Neural cell (in vitro differentiated cells): ENCODE measurements around the gene GPATCH4. TPM values are rescaled to one million over a fixed set of nuclear protein-coding genes. Genes with fewer than 3 reads are reported as not detected.

ENCODE experiments used
- H2AFZ ChIP-seq: fragments of 200-600, 300-800 bp; sonication (generic), shearing (Covaris generic); 2 replicates; pipeline ENCODE4 v1.6.0; 2014; ENCODE audit warnings: low read depth, mild to moderate bottlenecking, antibody characterized with exemption, low read length, moderate library complexity
- H3F3A ChIP-seq: fragments of 200-600 bp; shearing (Covaris generic); 2 replicates; pipeline ENCODE4 v1.6.1; 2016; ENCODE audit warnings: mild to moderate bottlenecking, moderate library complexity, mixed read lengths, antibody characterized with exemption, low read length; ENCODE audit not compliant: insufficient read depth, poor library complexity, severe bottlenecking
- H3K27ac ChIP-seq: fragments of 200-600, 300-800 bp; sonication (generic), shearing (Covaris generic); 2 replicates; pipeline ENCODE4 v1.5.1; 2014; ENCODE audit warnings: mild to moderate bottlenecking, low read length, moderate library complexity
- H3K27me3 ChIP-seq: fragments of 300-800, 200-600 bp; sonication (generic), shearing (Covaris generic); 2 replicates; pipeline ENCODE4 v1.6.0; 2014; ENCODE audit warnings: mild to moderate bottlenecking, low read depth, low read length, moderate library complexity; ENCODE audit not compliant: insufficient read depth
- H3K36me3 ChIP-seq: fragments of 300-800, 200-600 bp; sonication (generic), shearing (Covaris generic); 2 replicates; pipeline ENCODE4 v1.5.1; 2014; ENCODE audit warnings: mild to moderate bottlenecking, antibody characterized with exemption, low read length, moderate library complexity; ENCODE audit not compliant: insufficient read depth
- H3K4me2 ChIP-seq: fragments of 300-800, 200-600 bp; sonication (generic), shearing (Covaris generic); 2 replicates; pipeline ENCODE4 v1.6.0; 2014; ENCODE audit warnings: mild to moderate bottlenecking, low read length
- H3K4me3 ChIP-seq: fragments of 300-800, 200-600 bp; sonication (generic), shearing (Covaris generic); 2 replicates; pipeline ENCODE4 v1.5.1; 2014; ENCODE audit warnings: mild to moderate bottlenecking, low read length, moderate library complexity
- H3K79me2 ChIP-seq: fragments of 200-600 bp; shearing (Covaris generic); replicated peaks from 2 replicates; pipeline ENCODE4 v1.6.0; 2014; ENCODE audit warnings: mild to moderate bottlenecking, low read length, moderate library complexity; ENCODE audit not compliant: insufficient read depth
- H3K9ac ChIP-seq: fragments of 300-800, 200-600 bp; sonication (generic), shearing (Covaris generic); 2 replicates; pipeline ENCODE4 v1.6.1; 2016; ENCODE audit warnings: mild to moderate bottlenecking, low read length, mixed read lengths
- H3K9me2 ChIP-seq: fragments of 200-600 bp; shearing (Covaris generic); 2 replicates; pipeline ENCODE4 v1.6.1; 2016; ENCODE audit warnings: mild to moderate bottlenecking, low read length, mixed read lengths; ENCODE audit not compliant: insufficient read depth
- H3K9me3 ChIP-seq: fragments of 200-600, 300-800 bp; sonication (generic), shearing (Covaris generic); 2 replicates; pipeline ENCODE4 v1.6.1; 2016; ENCODE audit warnings: mild to moderate bottlenecking, mixed run types, low read length, moderate library complexity, mixed read lengths
- H4K20me1 ChIP-seq: fragments of 200-600 bp; shearing (Covaris generic); 2 replicates; pipeline ENCODE4 v1.6.1; 2016; ENCODE audit warnings: mild to moderate bottlenecking, mixed run types; ENCODE audit not compliant: insufficient read depth
- EP300 ChIP-seq: fragments of 450-650 bp; conservative IDR thresholded peaks from 2 replicates; pipeline ENCODE4 v1.6.1; 2014; ENCODE audit warnings: antibody characterized with exemption, mild to moderate bottlenecking, moderate library complexity; ENCODE audit not compliant: poor library complexity, severe bottlenecking
- EZH2 ChIP-seq: fragments of 200-600, 300-800 bp; shearing (Covaris generic), sonication (generic); IDR thresholded peaks from 2 replicates; pipeline ENCODE4 v1.6.1; 2014; ENCODE audit warnings: antibody characterized with exemption, low read length, borderline replicate concordance, mild to moderate bottlenecking; ENCODE audit not compliant: insufficient read depth, poor library complexity, severe bottlenecking
- MXI1 ChIP-seq: fragments of 450-650 bp; conservative IDR thresholded peaks from 2 replicates; pipeline ENCODE4 v1.6.1; 2014; ENCODE audit warnings: antibody characterized with exemption, mild to moderate bottlenecking; ENCODE audit not compliant: poor library complexity, severe bottlenecking
- POLR2AphosphoS5 ChIP-seq: IDR thresholded peaks from 2 replicates; pipeline ENCODE4 v1.6.1; 2012
- RAD21 ChIP-seq: fragments of 450-650 bp; conservative IDR thresholded peaks from 2 replicates; pipeline ENCODE4 v1.6.1; 2014; ENCODE audit warnings: antibody characterized with exemption, mild to moderate bottlenecking, moderate library complexity
- SMC3 ChIP-seq: fragments of 450-650 bp; conservative IDR thresholded peaks from 2 replicates; pipeline ENCODE4 v1.6.1; 2014; ENCODE audit warnings: antibody characterized with exemption, mild to moderate bottlenecking, moderate library complexity; ENCODE audit not compliant: poor library complexity
- TAF1 ChIP-seq: IDR thresholded peaks from 2 replicates; pipeline ENCODE4 v1.6.1; 2012; ENCODE audit warnings: low read depth
- polyA plus RNA-seq: library from polyadenylated mRNA; depleted of rRNA; stranded (reverse); fragments of >200 nt; gene quantifications from 2 replicates; pipeline ENCODE4 v1.2.3, GENCODE V29; 2014
- TF ChIP-seq, protein P1 (sequence below): IDR thresholded peaks from 2 replicates; pipeline ENCODE4 v1.6.1; 2012; ENCODE audit warnings: borderline replicate concordance
- TF ChIP-seq, protein P2 (sequence below): fragments of 450-650 bp; IDR thresholded peaks from 2 replicates; pipeline ENCODE4 v1.5.1; 2014; ENCODE audit warnings: antibody characterized with exemption, mild to moderate bottlenecking, moderate library complexity; ENCODE audit not compliant: poor library complexity, severe bottlenecking

The GPATCH4 gene
- polyA plus RNA-seq, 1 donor from 2014 or later, result 3.9 TPM

DNA sequence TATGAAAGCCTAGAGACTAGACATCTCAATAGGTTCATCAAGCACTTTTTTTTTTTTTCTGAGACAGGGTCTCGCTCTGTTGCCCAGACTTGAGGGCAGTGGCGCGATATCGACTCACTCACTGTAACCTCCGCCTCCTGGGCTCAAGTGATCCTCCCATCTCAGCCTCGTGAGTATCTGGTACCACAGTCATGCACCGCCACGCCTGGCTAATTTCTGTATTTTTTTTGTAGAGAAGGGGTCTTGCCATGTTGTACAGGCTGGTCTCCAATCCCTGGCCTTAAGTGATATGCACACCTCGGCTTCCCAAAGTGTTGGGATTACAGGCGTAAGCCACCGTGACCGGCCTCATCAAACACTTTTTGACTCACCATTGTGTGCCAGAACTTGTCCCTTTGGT lies 613 bp upstream of the GPATCH4 start:
- Histone ChIP-seq H3K9me3 (no peaks in the 10 kb centered on the region), H3K4me2 (peak overlapping the region; percentile 93), H3K36me3 (no peaks in the 10 kb centered on the region), H3K9ac (peak overlapping the region; percentile 68), H3K4me3 (peak overlapping the region; percentile 75), H4K20me1 (no peaks in the 10 kb centered on the region), H3K9me2 (no peaks in the 10 kb centered on the region), H2AFZ (peak overlapping the region; percentile 65), H3F3A (no peaks in the 10 kb centered on the region), H3K79me2 (no peaks in the 10 kb centered on the region), H3K27me3 (no peaks in the 10 kb centered on the region), H3K27ac (peak overlapping the region; percentile 69)
- TF ChIP-seq SMC3 (no peak), EP300 (no peak), EZH2 (no peak), TAF1 (no peak), MXI1 (no peak), POLR2AphosphoS5 (no peak), RAD21 (no peak)
- TF ChIP-seq, protein P1, sequence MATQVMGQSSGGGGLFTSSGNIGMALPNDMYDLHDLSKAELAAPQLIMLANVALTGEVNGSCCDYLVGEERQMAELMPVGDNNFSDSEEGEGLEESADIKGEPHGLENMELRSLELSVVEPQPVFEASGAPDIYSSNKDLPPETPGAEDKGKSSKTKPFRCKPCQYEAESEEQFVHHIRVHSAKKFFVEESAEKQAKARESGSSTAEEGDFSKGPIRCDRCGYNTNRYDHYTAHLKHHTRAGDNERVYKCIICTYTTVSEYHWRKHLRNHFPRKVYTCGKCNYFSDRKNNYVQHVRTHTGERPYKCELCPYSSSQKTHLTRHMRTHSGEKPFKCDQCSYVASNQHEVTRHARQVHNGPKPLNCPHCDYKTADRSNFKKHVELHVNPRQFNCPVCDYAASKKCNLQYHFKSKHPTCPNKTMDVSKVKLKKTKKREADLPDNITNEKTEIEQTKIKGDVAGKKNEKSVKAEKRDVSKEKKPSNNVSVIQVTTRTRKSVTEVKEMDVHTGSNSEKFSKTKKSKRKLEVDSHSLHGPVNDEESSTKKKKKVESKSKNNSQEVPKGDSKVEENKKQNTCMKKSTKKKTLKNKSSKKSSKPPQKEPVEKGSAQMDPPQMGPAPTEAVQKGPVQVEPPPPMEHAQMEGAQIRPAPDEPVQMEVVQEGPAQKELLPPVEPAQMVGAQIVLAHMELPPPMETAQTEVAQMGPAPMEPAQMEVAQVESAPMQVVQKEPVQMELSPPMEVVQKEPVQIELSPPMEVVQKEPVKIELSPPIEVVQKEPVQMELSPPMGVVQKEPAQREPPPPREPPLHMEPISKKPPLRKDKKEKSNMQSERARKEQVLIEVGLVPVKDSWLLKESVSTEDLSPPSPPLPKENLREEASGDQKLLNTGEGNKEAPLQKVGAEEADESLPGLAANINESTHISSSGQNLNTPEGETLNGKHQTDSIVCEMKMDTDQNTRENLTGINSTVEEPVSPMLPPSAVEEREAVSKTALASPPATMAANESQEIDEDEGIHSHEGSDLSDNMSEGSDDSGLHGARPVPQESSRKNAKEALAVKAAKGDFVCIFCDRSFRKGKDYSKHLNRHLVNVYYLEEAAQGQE, result no peak
- TF ChIP-seq, protein P2, sequence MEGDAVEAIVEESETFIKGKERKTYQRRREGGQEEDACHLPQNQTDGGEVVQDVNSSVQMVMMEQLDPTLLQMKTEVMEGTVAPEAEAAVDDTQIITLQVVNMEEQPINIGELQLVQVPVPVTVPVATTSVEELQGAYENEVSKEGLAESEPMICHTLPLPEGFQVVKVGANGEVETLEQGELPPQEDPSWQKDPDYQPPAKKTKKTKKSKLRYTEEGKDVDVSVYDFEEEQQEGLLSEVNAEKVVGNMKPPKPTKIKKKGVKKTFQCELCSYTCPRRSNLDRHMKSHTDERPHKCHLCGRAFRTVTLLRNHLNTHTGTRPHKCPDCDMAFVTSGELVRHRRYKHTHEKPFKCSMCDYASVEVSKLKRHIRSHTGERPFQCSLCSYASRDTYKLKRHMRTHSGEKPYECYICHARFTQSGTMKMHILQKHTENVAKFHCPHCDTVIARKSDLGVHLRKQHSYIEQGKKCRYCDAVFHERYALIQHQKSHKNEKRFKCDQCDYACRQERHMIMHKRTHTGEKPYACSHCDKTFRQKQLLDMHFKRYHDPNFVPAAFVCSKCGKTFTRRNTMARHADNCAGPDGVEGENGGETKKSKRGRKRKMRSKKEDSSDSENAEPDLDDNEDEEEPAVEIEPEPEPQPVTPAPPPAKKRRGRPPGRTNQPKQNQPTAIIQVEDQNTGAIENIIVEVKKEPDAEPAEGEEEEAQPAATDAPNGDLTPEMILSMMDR, result no peak

DNA sequence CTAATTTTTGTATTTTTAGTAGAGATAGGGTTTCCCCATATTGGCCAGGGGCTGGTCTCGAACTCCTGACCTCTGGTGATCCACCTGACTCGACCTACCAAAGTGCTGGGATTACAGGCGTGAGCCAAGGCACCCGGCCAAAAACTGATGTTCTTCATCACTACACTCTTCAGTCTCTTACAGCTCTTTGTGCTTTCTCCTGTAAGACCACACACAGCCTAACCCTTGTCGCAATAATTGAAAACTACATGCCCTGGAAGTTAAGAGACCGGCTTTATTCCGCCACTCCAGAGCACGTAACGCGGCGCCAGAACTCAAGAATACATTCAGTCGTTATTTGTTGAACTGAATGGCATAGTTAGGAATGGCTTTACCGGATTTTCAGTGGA lies 552 bp downstream of the GPATCH4 start:
- no peaks in the 10 kb centered on the region for H3K9me2 ChIP-seq

More for the DNA sequence above, 552 bp downstream of the GPATCH4 start:
- H3K27me3 ChIP-seq, result no peaks in the 10 kb centered on the region
- no peak for TF ChIP-seq TAF1
- TF ChIP-seq MXI1, result no peak
- TF ChIP-seq SMC3, result no peak
- TF ChIP-seq, protein P2, result no peak
- TF ChIP-seq RAD21, result no peak
- TF ChIP-seq, protein P1, result no peak
- no peak for TF ChIP-seq EP300
- TF ChIP-seq EZH2, result no peak
- no peak for TF ChIP-seq POLR2AphosphoS5
- H3K36me3 ChIP-seq, result no peaks in the 10 kb centered on the region
- no peaks in the 10 kb centered on the region for H3K9me3 ChIP-seq
- H3K79me2 ChIP-seq, result no peaks in the 10 kb centered on the region
- H3F3A ChIP-seq, result no peaks in the 10 kb centered on the region
- H3K4me2 ChIP-seq, result peak overlapping the region; percentile 93
- no peak overlapping the region for H2AFZ ChIP-seq
- H3K4me3 ChIP-seq, result peak overlapping the region; percentile 75
- no peaks in the 10 kb centered on the region for H4K20me1 ChIP-seq
- H3K27ac ChIP-seq, result no peak overlapping the region
- peak overlapping the region; percentile 68 for H3K9ac ChIP-seq
